PC-3 (cell line): ENCODE results near the gene TBC1D16.

ENCODE experiments used
- CTCF ChIP-seq: fragments of 300-600 bp; sonication (generic); conservative IDR thresholded peaks from 2 replicates; pipeline ENCODE4 v1.5.1; 2017; ENCODE audit warnings: antibody characterized with exemption, low read depth, mild to moderate bottlenecking, low read length
- EZH2phosphoT487 ChIP-seq: fragments of 300-600 bp; sonication (generic); IDR thresholded peaks from 2 replicates; pipeline ENCODE4 v1.6.1; 2018; ENCODE audit warnings: mild to moderate bottlenecking, antibody characterized with exemption, low read length, borderline replicate concordance

- TF ChIP-seq CTCF (no peak), EZH2phosphoT487 (no peak)
Observed at GRCh38 chr17:80003969-80004368, 31.7 kb downstream of the TBC1D16 start.
